Upper lobe of left lung (tissue), 6 donors: Measurements from ENCODE around the gene COMMD7. TPM values are rescaled to one million over a fixed set of nuclear protein-coding genes. Genes with fewer than 3 reads are reported as not detected.

Experiments used
- ATAC-seq, 2 donors: fragments of 200-7000 bp; cut with Tn5 transposase; one replicate each; pipeline ENCODE4 v1.9.1; 2022; ENCODE audit warnings: mild to moderate bottlenecking in 2 of 2, moderate library complexity in 2 of 2; ENCODE audit not compliant: low FRiP score in 2 of 2
- DNase-seq, 2 donors: peaks; one replicate each; pipeline ENCODE4 v3.0.0-alpha.2; 2019 to 2020
- H3K27ac ChIP-seq, 4 donors: fragments of 200-600 bp; sonication (generic); one replicate each; pipeline ENCODE4 v1.5.1; 2016 to 2019
- H3K27me3 ChIP-seq, 4 donors: fragments of 200-600 bp; sonication (generic); one replicate each; pipeline ENCODE4 v1.5.1; 2017 to 2019
- H3K36me3 ChIP-seq, 4 donors: fragments of 200-600 bp; sonication (generic); one replicate each; pipeline ENCODE4 v1.5.1; 2016 to 2019
- H3K4me1 ChIP-seq, 4 donors: fragments of 200-600 bp; sonication (generic); one replicate each; pipeline ENCODE4 v1.5.1; 2018 to 2019
- H3K4me3 ChIP-seq, 4 donors: fragments of 200-600 bp; sonication (generic); one replicate each; pipeline ENCODE4 v1.5.1; 2017 to 2019; ENCODE audit warnings: mild to moderate bottlenecking in 2 of 4, moderate library complexity in 1 of 4
- H3K9me3 ChIP-seq, 4 donors: fragments of 200-600 bp; sonication (generic); one replicate each; pipeline ENCODE4 v1.5.1; 2018 to 2019
- CTCF ChIP-seq, 6 experiments: fragments of 450-650 bp in 4 of 6; fragments of 200-600 bp in 2 of 6; sonication (generic) in 2 of 6; IDR thresholded peaks; one replicate each; pipeline ENCODE4 v1.5.1; 2016 to 2019; ENCODE audit warnings: antibody characterized with exemption in 6 of 6
- EP300 ChIP-seq, 4 donors: sonication (generic); formaldehyde crosslinking; IDR thresholded peaks; one replicate each; pipeline ENCODE4 v1.5.1; 2017; ENCODE audit warnings: antibody characterized with exemption in 4 of 4, control low read depth in 2 of 4
- POLR2A ChIP-seq, 4 donors: fragments of 450-650 bp; IDR thresholded peaks; one replicate each; pipeline ENCODE4 v1.5.1; 2016 to 2017; ENCODE audit warnings: antibody characterized with exemption in 4 of 4, mild to moderate bottlenecking in 2 of 4
- POLR2AphosphoS5 ChIP-seq, 2 donors: sonication (generic); formaldehyde crosslinking; IDR thresholded peaks; one replicate each; pipeline ENCODE4 v1.5.1; 2017; ENCODE audit warnings: antibody characterized with exemption in 2 of 2
- WGBS, 2 donors: methylation state at CpG; one replicate each; pipeline ENCODE4 v1.1.5; 2017 to 2018; 5-methylcytosine and 5-hydroxymethylcytosine counted together
- total RNA-seq, 6 donors: library from RNA; depleted of rRNA in 4 of 6; stranded (reverse); fragments of >200 nt in 4 of 6; gene quantifications; one replicate each; pipeline versions ENCODE4 v1.1.0 to v1.2.1, GENCODE V29; 2016 to 2021
- donor health status: DM: no; HTN: no; CAD: no; lungs with moderate emphysema.
- donor health status: DM: no; HTN: yes; CAD: no; lungs with severe emphysema.

The COMMD7 gene
- total RNA-seq, 6 donors from 2014 or later, result 22.4 to 37.4 (median 27.3) TPM

GRCh38 chr20:32663335-32664011 is 79.8 kb downstream of the COMMD7 start:
- TF ChIP-seq POLR2AphosphoS5 (IDR thresholded peaks at IDR 0.05), result no peak
- TF ChIP-seq EP300 (IDR thresholded peaks at IDR 0.05), result no peak
- TF ChIP-seq CTCF (IDR thresholded peaks at IDR 0.05), result no peak
- no peak for TF ChIP-seq POLR2A (IDR thresholded peaks at IDR 0.05)
- no peak for DNase-seq
- H3K4me3 ChIP-seq, result no peak overlapping the region

GRCh38 chr20:32661820-32662528 is 81.3 kb downstream of the COMMD7 start:
- ATAC-seq (no peak), DNase-seq (no peak)
- TF ChIP-seq POLR2A (IDR thresholded peaks at IDR 0.05) (no peak), POLR2AphosphoS5 (IDR thresholded peaks at IDR 0.05) (no peak), CTCF (IDR thresholded peaks at IDR 0.05) (no peak), EP300 (IDR thresholded peaks at IDR 0.05) (no peak)
- Histone ChIP-seq H3K27ac (no peak overlapping the region), H3K27me3 (no peaks in the 10 kb centered on the region), H3K4me1 (peaks cover 10 to 15% (median 12%) of the 10 kb centered on the region in 4 donors), H3K36me3 (no peaks in the 10 kb centered on the region), H3K4me3 (no peak overlapping the region), H3K9me3 (no peaks in the 10 kb centered on the region)
- WGBS, 2 donors, result 82 to 91% methylated on average over 9 to 10 of the region's 10 CpGs

More at GRCh38 chr20:32663335-32664011, 79.8 kb downstream of the COMMD7 start:
- 81 to 90% methylated on average over 3 to 5 of the region's 6 CpGs for WGBS, 2 donors
- H3K9me3 ChIP-seq, result no peaks in the 10 kb centered on the region
- no peaks in the 10 kb centered on the region for H3K36me3 ChIP-seq
- H3K4me1 ChIP-seq, result peaks cover 10 to 15% (median 12%) of the 10 kb centered on the region in 4 donors
- peak overlapping the region in 2 of 4 donors; percentile 74 to 81 for H3K27ac ChIP-seq
- no peaks in the 10 kb centered on the region for H3K27me3 ChIP-seq
- ATAC-seq, result no peak

GRCh38 chr20:32660661-32661060 is 82.6 kb downstream of the COMMD7 start:
- TF ChIP-seq POLR2A (IDR thresholded peaks at IDR 0.05) (no peak), EP300 (IDR thresholded peaks at IDR 0.05) (no peak), CTCF (IDR thresholded peaks at IDR 0.05) (no peak), POLR2AphosphoS5 (IDR thresholded peaks at IDR 0.05) (no peak)
- Histone ChIP-seq H3K27ac (no peak overlapping the region), H3K27me3 (no peaks in the 10 kb centered on the region), H3K9me3 (no peaks in the 10 kb centered on the region), H3K4me1 (peaks cover 7 to 11% (median 9%) of the 10 kb centered on the region in 4 donors), H3K4me3 (no peak overlapping the region), H3K36me3 (no peaks in the 10 kb centered on the region)
- DNase-seq (no peak), ATAC-seq (no peak)
- WGBS, 2 donors, result 86 to 88% methylated on average over 8 of the region's 8 CpGs

- H3K27me3 ChIP-seq, result no peaks in the 10 kb centered on the region
- ATAC-seq (no peak), DNase-seq (no peak)
- H3K4me1 ChIP-seq, result peaks cover 4 to 7% (median 4%) of the 10 kb centered on the region in 4 donors
- no peaks in the 10 kb centered on the region for H3K9me3 ChIP-seq
- H3K27ac ChIP-seq, result no peak overlapping the region
- no peaks in the 10 kb centered on the region for H3K36me3 ChIP-seq
- 100% methylated on average over 1 of the region's 1 CpG for WGBS, 2 donors
- no peak for TF ChIP-seq POLR2A (IDR thresholded peaks at IDR 0.05)
- no peak overlapping the region for H3K4me3 ChIP-seq
Observed at GRCh38 chr20:32656827-32657226, 86.4 kb downstream of the COMMD7 start.

GRCh38 chr20:32655903-32656512 is 87.3 kb downstream of the COMMD7 start:
- H3K4me1 ChIP-seq, result peaks cover 4 to 7% (median 4%) of the 10 kb centered on the region in 4 donors
- DNase-seq (no peak), ATAC-seq (no peak)
- H3K4me3 ChIP-seq, result no peak overlapping the region
- WGBS, 2 donors, result 65 to 79% methylated on average over 2 of the region's 2 CpGs
- no peaks in the 10 kb centered on the region for H3K27me3 ChIP-seq
- H3K36me3 ChIP-seq, result no peaks in the 10 kb centered on the region
- no peak overlapping the region for H3K27ac ChIP-seq
- no peaks in the 10 kb centered on the region for H3K9me3 ChIP-seq
- TF ChIP-seq POLR2A (IDR thresholded peaks at IDR 0.05) (no peak), EP300 (IDR thresholded peaks at IDR 0.05) (no peak), POLR2AphosphoS5 (IDR thresholded peaks at IDR 0.05) (no peak), CTCF (IDR thresholded peaks at IDR 0.05) (no peak)
